Skin of body (tissue), 2 donors: ENCODE measurements around the gene RAB22A. TPM values are rescaled to one million over a fixed set of nuclear protein-coding genes. Genes with fewer than 3 reads are reported as not detected.
A peak's percentile ranks its signal among the peaks of the same experiment; 100 is the strongest.

ENCODE experiments used
- DNase-seq: peaks from one replicate; lab custom pipeline; 2025; lab: John Stamatoyannopoulos, UW
- total RNA-seq: library from RNA; depleted of rRNA; stranded (reverse); fragments of >200 nt; gene quantifications from one replicate; pipeline ENCODE4 v1.2.3, GENCODE V29; 2014

Gene RAB22A
- total RNA-seq, 1 donor from 2014 or later: 16.7 TPM

DNA sequence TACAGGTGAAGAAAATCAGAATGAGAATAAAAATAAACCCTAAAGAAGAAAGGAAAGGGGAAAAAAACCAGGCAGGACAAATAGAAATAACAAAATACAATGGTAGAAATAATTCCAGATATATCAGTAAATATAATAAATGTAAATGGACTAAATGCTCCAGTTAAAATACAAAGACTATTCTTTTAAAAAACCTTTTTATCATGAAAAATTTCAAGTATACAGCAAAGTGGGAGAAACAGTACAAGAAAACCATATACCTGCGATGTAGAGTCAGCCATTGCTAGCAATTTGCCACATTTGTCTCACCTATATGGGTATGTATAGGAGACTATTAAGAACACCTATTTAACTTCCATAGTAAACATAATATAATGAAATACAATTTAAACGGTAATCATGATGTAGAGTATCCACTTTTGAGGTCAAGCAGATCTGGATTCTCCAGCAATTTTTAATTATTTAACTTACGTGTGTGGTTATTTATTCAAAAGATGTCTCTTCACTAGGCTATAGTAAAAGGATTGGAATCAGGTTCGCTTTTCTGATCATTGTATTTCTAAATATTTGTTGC, 78.6 kb downstream of the RAB22A start:
- no peak for DNase-seq

- peak; percentile 97 for DNase-seq
Observed at GRCh38 chr20:58388882-58389323, 79.4 kb downstream of the RAB22A start, which contains the start of gene VAPB. VAPB (plus strand) TSS chr20:58389229; CDS start chr20:58389460, 231 bp downstream.

DNA sequence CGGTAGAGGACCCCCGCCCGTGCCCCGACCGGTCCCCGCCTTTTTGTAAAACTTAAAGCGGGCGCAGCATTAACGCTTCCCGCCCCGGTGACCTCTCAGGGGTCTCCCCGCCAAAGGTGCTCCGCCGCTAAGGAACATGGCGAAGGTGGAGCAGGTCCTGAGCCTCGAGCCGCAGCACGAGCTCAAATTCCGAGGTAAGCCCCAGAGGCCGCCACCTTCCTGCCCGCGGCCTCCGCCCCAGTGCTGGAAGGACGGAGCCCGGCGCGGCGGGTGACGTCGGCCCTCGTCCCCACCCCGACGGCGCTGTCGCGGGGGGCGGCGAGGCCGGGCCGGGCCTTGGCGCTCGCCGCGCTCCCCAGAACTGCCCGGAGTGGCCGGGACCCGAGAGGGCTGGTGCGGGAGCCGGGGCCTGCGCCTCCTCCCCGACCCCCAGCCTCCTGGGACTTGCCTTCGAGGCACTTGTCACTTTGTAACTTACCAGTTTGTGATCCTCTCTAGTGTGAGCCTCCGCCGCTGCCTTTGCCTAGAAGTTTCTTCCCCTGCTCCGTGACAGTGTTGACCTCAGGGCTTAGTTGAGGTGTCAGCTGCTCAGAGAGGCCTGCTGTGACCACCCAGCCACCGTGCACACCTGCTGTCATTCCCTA, 79.9 kb downstream of the RAB22A start:
- no peak for DNase-seq

DNA sequence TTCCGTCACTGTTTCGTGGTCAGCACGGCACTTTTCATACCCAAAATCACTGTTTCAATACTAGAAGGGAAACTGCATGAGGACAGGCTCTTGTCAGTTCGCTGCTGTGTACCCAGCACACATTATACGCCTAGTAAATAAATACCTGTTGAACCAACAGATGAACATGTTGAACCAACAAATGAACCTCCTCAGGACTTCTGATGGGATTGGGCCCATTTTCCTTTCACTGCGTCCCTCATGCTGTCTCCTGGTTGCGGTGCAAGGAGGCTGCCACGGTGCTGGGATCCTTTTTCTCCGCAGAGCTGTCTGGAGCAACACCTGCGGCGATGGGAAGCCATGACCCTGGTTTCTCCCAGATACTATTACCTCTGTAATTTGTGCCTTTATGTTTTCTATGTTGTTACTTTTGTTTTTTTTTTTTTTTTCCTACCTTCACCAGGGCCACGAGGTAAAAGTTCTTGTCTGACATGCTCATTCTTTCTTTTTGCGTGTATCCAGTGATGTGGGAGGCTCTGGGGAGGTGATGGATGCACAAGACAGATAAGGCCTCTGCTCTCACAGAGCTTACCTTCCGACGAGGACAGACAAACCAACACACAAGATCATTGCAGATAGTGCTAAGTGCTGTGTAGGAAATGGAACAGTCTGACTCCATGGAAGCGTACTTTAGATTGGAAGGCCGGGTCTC, 80.6 kb downstream of the RAB22A start:
- no peak for DNase-seq

GRCh38 chr20:58390659-58391035, 81.1 kb downstream of the RAB22A start:
- DNase-seq: no peak

DNA sequence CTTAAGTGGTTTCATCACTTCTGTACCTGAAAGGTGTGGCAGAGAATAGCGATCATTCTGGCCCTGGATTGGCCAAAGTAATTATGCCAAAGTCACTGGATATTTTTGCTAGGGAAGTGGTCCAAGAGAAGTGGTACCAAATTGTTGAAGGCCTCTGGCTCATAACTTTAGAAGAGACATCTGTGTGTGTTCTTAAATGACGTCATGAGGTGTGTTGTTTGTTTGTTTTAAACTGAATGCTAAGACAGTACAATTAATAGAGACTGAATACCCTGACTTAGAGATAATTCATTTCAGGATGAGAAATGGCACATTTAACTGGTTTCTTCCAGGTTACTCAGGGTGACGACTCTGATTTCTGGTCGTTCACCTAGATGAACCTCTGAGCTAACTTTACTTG, 82.8 kb downstream of the RAB22A start:
- DNase-seq: no peak

DNA sequence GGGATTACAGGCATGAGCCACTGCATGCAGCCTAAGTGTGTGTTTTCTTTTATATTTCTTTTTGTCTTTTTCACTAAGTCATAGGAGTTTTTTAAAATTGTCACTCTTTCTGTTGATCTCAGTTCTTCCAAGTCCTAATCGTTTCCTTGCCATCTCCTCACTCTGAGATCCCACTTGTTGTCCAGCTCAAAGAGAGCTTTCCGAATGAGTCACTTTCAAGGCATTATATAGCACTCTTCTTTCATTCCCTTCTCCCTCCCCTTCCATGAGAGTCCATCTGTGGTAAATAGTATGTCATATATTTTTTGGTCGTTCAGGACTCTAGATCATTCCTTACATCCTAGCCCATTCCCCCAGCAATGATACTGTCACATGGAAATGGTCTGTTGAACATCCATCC, 83.8 kb downstream of the RAB22A start:
- DNase-seq: no peak

DNA sequence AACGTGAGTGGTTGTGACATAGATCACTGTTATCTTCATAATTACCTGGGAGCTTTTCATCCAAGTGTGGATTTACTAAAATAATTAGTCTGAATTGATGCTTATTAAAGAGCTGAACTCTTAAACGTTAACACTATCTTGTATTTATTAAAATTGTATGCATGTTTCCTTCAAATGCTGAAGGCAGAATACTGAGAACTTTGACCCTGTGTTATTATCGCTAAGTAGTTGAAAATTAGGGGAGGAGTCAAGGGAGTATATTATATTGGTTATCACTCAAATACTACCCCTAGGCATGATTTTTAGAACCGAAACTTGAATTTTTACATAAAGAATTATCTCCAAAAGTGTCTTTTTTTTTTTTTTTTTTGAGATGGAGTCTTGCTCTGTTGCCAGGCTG, 85.3 kb downstream of the RAB22A start:
- DNase-seq: no peak

- DNase-seq: no peak
Observed at GRCh38 chr20:58395604-58396003, 86.1 kb downstream of the RAB22A start.

GRCh38 chr20:58397429-58397828, 87.9 kb downstream of the RAB22A start:
- DNase-seq: no peak

- no peak for DNase-seq
Observed at GRCh38 chr20:58398254-58398653, 88.7 kb downstream of the RAB22A start.

- DNase-seq: no peak
Observed at GRCh38 chr20:58399926-58400325, 90.4 kb downstream of the RAB22A start.

DNA sequence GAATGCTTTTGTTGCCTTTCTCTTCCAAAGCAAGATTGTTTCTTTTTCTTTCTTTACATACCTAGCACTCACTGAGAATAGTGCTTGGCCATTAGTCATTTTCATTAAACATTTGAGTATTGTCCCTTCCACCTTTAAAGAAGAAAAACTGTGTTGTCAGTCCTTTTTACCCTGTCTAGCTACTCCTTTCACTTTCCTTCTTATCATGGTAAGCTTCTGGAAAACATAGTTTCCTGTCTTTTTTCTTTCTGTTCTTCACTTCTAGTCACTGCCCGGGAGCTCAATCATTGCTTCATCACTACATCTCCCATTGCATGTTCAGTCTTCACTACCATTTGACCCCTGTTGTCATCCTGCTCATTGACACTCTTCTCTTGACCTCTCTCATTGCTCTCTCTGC, 91.6 kb downstream of the RAB22A start:
- no peak for DNase-seq

DNA sequence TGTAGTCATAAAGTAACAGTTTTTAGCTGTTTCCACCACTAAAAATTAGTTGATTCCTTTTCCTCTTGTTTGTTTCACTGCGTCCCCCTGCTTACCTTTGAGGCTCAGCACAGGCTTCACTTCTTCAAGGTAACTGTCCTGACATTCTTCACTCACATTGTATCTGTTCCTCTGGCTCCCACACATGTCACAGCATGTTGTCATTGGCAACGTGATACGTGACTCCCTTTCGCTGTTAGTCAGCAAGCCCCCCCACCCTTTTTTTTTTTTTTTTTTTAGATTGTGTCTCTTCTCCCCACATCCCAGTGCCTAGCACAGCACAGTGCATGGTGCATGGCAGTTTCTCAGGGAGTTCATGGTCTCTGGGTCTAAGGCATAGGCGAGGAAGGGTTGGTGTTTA, 92.8 kb downstream of the RAB22A start:
- no peak for DNase-seq

GRCh38 chr20:58402827-58403226, 93.3 kb downstream of the RAB22A start:
- no peak for DNase-seq

- no peak for DNase-seq
Observed at GRCh38 chr20:58403272-58403671, 93.8 kb downstream of the RAB22A start.

DNA sequence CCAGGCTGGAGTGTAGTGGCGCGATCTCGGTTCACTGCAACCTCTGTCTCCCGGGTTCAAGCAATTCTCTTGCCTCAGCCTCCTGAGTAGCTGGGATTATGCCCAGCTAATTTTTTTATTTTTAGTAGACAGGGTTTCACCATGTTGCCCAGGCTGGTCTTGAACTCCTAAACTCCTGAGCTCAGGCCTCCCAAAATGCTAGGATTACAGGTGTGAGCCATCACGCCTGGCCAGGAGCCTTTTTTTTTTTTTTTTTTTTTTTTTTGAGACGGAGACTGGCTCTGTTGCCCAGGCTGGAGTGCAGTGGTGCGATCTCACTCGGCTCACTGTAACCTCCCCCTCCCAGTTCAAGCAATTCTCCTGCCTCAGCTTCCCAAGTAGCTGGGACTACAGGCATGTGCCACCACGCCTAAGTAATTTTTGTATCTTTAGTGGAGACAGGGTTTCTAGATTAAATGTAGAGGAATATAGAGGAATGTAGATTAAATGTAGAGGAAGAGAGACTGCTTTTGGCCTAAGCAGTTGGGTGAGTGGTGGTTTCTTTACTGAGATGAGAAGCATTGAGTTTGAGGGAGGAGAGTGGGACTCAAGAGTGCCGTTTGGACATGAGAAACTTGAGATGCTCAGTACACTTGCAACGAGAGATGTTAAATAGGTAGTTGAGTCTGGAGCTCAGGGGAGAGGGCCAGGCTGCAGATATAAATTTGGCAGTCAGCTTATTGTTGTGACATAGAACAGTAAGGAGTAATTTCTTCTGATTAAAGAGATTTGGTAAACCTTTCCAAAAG, 96.2 kb downstream of the RAB22A start:
- DNase-seq: no peak

DNA sequence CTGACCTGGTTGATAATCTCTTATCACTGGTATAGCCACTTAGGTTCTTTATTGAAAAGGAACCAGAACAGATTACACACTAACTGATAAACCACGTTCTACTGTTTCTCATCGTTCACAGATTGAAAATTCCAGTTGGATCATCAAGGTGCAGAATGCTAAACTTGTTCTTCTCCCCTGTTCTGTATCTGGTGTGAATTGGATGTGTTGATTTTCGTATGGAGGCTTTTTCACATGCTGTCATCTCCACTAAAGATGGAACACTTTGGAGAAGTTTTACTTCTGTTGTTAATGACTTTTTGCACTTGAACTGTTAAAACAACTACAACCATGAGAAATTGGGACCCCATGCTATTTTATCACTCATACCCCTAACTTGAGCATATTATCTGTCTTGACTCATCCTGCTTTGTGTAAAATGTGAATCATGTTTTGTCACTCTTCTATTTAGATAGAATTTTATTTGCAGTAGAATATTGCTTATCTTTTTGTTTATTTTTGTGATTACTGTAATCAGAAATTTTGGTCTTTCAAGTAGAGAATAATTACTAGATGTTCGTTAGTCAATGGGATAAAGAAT, 97.0 kb downstream of the RAB22A start:
- no peak for DNase-seq

- no peak for DNase-seq
Observed at GRCh38 chr20:58407201-58407873, 97.8 kb downstream of the RAB22A start.

- DNase-seq: no peak
Observed at GRCh38 chr20:58407966-58408557, 98.5 kb downstream of the RAB22A start.
